ENCODE data around the gene TNP1. TPM values are rescaled to one million over a fixed set of nuclear protein-coding genes. Genes with fewer than 3 reads are reported as not detected.

The TNP1 gene
- total and polyA plus RNA-seq, 2 experiments from 2014 or later = not detected

DNA sequence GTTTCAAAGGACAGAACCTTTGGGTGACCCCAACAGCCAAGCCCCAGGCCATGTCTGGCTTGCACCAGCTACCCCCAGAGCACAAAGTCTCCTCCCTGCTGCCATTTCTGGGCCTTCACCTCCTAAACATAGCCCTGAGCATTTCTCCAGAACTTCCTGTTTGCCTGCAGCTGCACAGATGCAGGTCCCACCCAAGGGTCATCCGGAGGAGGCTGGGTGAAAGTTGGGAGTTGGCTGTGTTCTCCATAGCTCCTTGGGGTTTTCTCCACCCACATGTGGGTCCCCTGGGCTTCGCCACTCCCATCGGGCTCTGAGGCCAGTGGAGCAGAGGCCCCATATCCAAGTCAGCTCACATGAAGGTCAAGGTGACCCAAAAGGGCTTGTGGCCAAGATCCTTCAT lies 4.3 kb downstream of the TNP1 start:
- no peak overlapping the region for H3K4me3 Mint-ChIP-seq
- no peak overlapping the region for H3K27ac ChIP-seq (ENCODE audit: low read depth)
- ATAC-seq (no peak), DNase-seq (ENCODE audit: low spot score) (no peak)
- no peaks in the 10 kb centered on the region for H3F3A ChIP-seq (replicated peaks; ENCODE audit: low read depth)
- no peaks in the 10 kb centered on the region for H3K79me2 ChIP-seq (replicated peaks; ENCODE audit: insufficient read depth)
- H3K4me3 ChIP-seq = no peak overlapping the region
- no peaks in the 10 kb centered on the region for H4K20me1 ChIP-seq (replicated peaks; ENCODE audit: insufficient read depth)
- H2AFZ ChIP-seq = no peak overlapping the region
- no peak overlapping the region for H3K27ac Mint-ChIP-seq
- H3K4me1 ChIP-seq (ENCODE audit: insufficient read depth) = no peaks in the 10 kb centered on the region
- peaks cover 4% of the 10 kb centered on the region; the same call in 1 of the 2 replicates for H3K9me2 ChIP-seq (ENCODE audit: insufficient read depth)
- H3K4me1 Mint-ChIP-seq = peaks cover 4% of the 10 kb centered on the region; the same call in 1 of the 3 replicates
- no peaks in the 10 kb centered on the region for H3K36me3 ChIP-seq (ENCODE audit: insufficient read depth)
- H3K9me3 Mint-ChIP-seq = no peaks in the 10 kb centered on the region
- TF ChIP-seq, protein P1, sequence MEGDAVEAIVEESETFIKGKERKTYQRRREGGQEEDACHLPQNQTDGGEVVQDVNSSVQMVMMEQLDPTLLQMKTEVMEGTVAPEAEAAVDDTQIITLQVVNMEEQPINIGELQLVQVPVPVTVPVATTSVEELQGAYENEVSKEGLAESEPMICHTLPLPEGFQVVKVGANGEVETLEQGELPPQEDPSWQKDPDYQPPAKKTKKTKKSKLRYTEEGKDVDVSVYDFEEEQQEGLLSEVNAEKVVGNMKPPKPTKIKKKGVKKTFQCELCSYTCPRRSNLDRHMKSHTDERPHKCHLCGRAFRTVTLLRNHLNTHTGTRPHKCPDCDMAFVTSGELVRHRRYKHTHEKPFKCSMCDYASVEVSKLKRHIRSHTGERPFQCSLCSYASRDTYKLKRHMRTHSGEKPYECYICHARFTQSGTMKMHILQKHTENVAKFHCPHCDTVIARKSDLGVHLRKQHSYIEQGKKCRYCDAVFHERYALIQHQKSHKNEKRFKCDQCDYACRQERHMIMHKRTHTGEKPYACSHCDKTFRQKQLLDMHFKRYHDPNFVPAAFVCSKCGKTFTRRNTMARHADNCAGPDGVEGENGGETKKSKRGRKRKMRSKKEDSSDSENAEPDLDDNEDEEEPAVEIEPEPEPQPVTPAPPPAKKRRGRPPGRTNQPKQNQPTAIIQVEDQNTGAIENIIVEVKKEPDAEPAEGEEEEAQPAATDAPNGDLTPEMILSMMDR (conservative IDR thresholded peaks at IDR 0.05; ENCODE audit: low read depth in 2 of 2) = no peak
- TF ChIP-seq EZH2phosphoT487 (IDR thresholded peaks at IDR 0.05; ENCODE audit: unreplicated experiment) (no peak), ZNF114 (CRISPR knock-in tag; IDR thresholded peaks at IDR 0.05) (no peak), CREB1 (CRISPR knock-in tag; IDR thresholded peaks at IDR 0.05; ENCODE audit: low read depth) (no peak), NANOG (IDR thresholded peaks at IDR 0.05; ENCODE audit: borderline replicate concordance) (no peak), ZNF331 (CRISPR knock-in tag; IDR thresholded peaks at IDR 0.05; ENCODE audit: low read depth) (no peak), JUNB (IDR thresholded peaks at IDR 0.05; ENCODE audit: unreplicated experiment) (no peak), STAT1 (IDR thresholded peaks at IDR 0.05; ENCODE audit: unreplicated experiment) (no peak), POLR2AphosphoS5 (IDR thresholded peaks at IDR 0.05; ENCODE audit: low read depth) (no peak), EZH2 (IDR thresholded peaks at IDR 0.05; ENCODE audit: low read depth, unreplicated experiment) (no peak)
- TF ChIP-seq, protein P2, sequence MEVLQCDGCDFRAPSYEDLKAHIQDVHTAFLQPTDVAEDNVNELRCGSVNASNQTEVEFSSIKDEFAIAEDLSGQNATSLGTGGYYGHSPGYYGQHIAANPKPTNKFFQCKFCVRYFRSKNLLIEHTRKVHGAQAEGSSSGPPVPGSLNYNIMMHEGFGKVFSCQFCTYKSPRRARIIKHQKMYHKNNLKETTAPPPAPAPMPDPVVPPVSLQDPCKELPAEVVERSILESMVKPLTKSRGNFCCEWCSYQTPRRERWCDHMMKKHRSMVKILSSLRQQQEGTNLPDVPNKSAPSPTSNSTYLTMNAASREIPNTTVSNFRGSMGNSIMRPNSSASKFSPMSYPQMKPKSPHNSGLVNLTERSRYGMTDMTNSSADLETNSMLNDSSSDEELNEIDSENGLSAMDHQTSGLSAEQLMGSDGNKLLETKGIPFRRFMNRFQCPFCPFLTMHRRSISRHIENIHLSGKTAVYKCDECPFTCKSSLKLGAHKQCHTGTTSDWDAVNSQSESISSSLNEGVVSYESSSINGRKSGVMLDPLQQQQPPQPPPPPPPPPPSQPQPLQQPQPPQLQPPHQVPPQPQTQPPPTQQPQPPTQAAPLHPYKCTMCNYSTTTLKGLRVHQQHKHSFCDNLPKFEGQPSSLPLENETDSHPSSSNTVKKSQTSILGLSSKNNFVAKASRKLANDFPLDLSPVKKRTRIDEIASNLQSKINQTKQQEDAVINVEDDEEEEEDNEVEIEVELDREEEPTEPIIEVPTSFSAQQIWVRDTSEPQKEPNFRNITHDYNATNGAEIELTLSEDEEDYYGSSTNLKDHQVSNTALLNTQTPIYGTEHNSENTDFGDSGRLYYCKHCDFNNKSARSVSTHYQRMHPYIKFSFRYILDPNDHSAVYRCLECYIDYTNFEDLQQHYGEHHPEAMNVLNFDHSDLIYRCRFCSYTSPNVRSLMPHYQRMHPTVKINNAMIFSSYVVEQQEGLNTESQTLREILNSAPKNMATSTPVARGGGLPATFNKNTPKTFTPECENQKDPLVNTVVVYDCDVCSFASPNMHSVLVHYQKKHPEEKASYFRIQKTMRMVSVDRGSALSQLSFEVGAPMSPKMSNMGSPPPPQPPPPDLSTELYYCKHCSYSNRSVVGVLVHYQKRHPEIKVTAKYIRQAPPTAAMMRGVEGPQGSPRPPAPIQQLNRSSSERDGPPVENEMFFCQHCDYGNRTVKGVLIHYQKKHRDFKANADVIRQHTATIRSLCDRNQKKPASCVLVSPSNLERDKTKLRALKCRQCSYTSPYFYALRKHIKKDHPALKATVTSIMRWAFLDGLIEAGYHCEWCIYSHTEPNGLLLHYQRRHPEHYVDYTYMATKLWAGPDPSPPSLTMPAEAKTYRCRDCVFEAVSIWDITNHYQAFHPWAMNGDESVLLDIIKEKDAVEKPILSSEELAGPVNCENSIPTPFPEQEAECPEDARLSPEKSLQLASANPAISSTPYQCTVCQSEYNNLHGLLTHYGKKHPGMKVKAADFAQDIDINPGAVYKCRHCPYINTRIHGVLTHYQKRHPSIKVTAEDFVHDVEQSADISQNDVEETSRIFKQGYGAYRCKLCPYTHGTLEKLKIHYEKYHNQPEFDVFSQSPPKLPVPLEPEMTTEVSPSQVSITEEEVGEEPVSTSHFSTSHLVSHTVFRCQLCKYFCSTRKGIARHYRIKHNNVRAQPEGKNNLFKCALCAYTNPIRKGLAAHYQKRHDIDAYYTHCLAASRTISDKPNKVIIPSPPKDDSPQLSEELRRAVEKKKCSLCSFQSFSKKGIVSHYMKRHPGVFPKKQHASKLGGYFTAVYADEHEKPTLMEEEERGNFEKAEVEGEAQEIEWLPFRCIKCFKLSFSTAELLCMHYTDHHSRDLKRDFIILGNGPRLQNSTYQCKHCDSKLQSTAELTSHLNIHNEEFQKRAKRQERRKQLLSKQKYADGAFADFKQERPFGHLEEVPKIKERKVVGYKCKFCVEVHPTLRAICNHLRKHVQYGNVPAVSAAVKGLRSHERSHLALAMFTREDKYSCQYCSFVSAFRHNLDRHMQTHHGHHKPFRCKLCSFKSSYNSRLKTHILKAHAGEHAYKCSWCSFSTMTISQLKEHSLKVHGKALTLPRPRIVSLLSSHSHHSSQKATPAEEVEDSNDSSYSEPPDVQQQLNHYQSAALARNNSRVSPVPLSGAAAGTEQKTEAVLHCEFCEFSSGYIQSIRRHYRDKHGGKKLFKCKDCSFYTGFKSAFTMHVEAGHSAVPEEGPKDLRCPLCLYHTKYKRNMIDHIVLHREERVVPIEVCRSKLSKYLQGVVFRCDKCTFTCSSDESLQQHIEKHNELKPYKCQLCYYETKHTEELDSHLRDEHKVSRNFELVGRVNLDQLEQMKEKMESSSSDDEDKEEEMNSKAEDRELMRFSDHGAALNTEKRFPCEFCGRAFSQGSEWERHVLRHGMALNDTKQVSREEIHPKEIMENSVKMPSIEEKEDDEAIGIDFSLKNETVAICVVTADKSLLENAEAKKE (CRISPR knock-in tag; IDR thresholded peaks at IDR 0.05) = no peak
- TF ChIP-seq, protein P3, sequence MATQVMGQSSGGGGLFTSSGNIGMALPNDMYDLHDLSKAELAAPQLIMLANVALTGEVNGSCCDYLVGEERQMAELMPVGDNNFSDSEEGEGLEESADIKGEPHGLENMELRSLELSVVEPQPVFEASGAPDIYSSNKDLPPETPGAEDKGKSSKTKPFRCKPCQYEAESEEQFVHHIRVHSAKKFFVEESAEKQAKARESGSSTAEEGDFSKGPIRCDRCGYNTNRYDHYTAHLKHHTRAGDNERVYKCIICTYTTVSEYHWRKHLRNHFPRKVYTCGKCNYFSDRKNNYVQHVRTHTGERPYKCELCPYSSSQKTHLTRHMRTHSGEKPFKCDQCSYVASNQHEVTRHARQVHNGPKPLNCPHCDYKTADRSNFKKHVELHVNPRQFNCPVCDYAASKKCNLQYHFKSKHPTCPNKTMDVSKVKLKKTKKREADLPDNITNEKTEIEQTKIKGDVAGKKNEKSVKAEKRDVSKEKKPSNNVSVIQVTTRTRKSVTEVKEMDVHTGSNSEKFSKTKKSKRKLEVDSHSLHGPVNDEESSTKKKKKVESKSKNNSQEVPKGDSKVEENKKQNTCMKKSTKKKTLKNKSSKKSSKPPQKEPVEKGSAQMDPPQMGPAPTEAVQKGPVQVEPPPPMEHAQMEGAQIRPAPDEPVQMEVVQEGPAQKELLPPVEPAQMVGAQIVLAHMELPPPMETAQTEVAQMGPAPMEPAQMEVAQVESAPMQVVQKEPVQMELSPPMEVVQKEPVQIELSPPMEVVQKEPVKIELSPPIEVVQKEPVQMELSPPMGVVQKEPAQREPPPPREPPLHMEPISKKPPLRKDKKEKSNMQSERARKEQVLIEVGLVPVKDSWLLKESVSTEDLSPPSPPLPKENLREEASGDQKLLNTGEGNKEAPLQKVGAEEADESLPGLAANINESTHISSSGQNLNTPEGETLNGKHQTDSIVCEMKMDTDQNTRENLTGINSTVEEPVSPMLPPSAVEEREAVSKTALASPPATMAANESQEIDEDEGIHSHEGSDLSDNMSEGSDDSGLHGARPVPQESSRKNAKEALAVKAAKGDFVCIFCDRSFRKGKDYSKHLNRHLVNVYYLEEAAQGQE (IDR thresholded peaks at IDR 0.05; ENCODE audit: unreplicated experiment) = no peak
- TF ChIP-seq, protein P4, sequence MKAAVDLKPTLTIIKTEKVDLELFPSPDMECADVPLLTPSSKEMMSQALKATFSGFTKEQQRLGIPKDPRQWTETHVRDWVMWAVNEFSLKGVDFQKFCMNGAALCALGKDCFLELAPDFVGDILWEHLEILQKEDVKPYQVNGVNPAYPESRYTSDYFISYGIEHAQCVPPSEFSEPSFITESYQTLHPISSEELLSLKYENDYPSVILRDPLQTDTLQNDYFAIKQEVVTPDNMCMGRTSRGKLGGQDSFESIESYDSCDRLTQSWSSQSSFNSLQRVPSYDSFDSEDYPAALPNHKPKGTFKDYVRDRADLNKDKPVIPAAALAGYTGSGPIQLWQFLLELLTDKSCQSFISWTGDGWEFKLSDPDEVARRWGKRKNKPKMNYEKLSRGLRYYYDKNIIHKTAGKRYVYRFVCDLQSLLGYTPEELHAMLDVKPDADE (IDR thresholded peaks at IDR 0.05) = no peak
- peaks cover 2% of the 10 kb centered on the region for H3K27me3 Mint-ChIP-seq (ENCODE audit: insufficient read depth, low read depth, poor library complexity)
- H3K36me3 Mint-ChIP-seq (ENCODE audit: low read depth) = no peaks in the 10 kb centered on the region
- no peak overlapping the region for H3K4me2 ChIP-seq
- no peaks in the 10 kb centered on the region for H3K27me3 ChIP-seq (ENCODE audit: insufficient read depth)
